GM18870 (cell line): ENCODE measurements around the gene CXCL14.

ENCODE experiments used
- ATAC-seq: cut with Tn5 transposase; IDR thresholded peaks from one replicate; pipeline ENCODE4 v1.9.1; 2021; ENCODE audit warnings: moderate library complexity; ENCODE audit not compliant: unreplicated experiment

Gene CXCL14

GRCh38 chr5:135569755-135570452 lies 8.9 kb downstream of the CXCL14 start:
- ATAC-seq, result no peak

GRCh38 chr5:135568923-135569360 lies 9.8 kb downstream of the CXCL14 start:
- ATAC-seq, result no peak

- ATAC-seq, result no peak
Measured at GRCh38 chr5:135568246-135568645, 10.5 kb downstream of the CXCL14 start.

GRCh38 chr5:135567661-135568060 lies 11.1 kb downstream of the CXCL14 start:
- no peak for ATAC-seq

- ATAC-seq, result no peak
Measured at GRCh38 chr5:135566422-135567400, 12.1 kb downstream of the CXCL14 start.

GRCh38 chr5:135565725-135566421 lies 12.9 kb downstream of the CXCL14 start:
- no peak for ATAC-seq

GRCh38 chr5:135565266-135565665 lies 13.5 kb downstream of the CXCL14 start:
- no peak for ATAC-seq

- ATAC-seq, result no peak
Measured at GRCh38 chr5:135564331-135564730, 14.5 kb downstream of the CXCL14 start.

GRCh38 chr5:135561266-135561665 lies 17.5 kb downstream of the CXCL14 start:
- ATAC-seq, result no peak

GRCh38 chr5:135560858-135561257 lies 17.9 kb downstream of the CXCL14 start:
- peak; percentile 93 for ATAC-seq

GRCh38 chr5:135559354-135559753 lies 19.4 kb downstream of the CXCL14 start:
- ATAC-seq, result no peak

GRCh38 chr5:135557076-135557838 lies 21.5 kb downstream of the CXCL14 start:
- no peak for ATAC-seq

GRCh38 chr5:135556620-135557019 lies 22.2 kb downstream of the CXCL14 start:
- no peak for ATAC-seq

- ATAC-seq, result no peak
Measured at GRCh38 chr5:135555530-135555929, 23.3 kb downstream of the CXCL14 start.

GRCh38 chr5:135553688-135554462 lies 24.9 kb downstream of the CXCL14 start:
- ATAC-seq, result no peak

GRCh38 chr5:135551593-135552447 lies 27.0 kb downstream of the CXCL14 start:
- no peak for ATAC-seq

- ATAC-seq, result no peak
Measured at GRCh38 chr5:135549413-135549812, 29.4 kb downstream of the CXCL14 start.

GRCh38 chr5:135547590-135548254 lies 31.1 kb downstream of the CXCL14 start:
- ATAC-seq, result no peak
